ENCODE results near the gene CAND1.
A peak's percentile ranks its signal among the peaks of the same experiment; 100 is the strongest.

CAND1 gene

GRCh38 chr12:67268896-67269632 is at the start of gene CAND1:
TSS of gene CAND1 (plus strand) at chr12:67269358. CDS start at chr12:67269718, 360 bp downstream.
- DNase-seq = peak; percentile 95

GRCh38 chr12:67220065-67220464 is 49.1 kb upstream of the CAND1 start:
- DNase-seq = no peak

- DNase-seq = no peak
Measured at GRCh38 chr12:67222302-67222701, 46.9 kb upstream of the CAND1 start.

GRCh38 chr12:67223225-67223624 is 45.9 kb upstream of the CAND1 start:
- no peak for DNase-seq

GRCh38 chr12:67237231-67237630 is 31.9 kb upstream of the CAND1 start:
- DNase-seq = no peak

- DNase-seq = no peak
Measured at GRCh38 chr12:67239061-67239460, 30.1 kb upstream of the CAND1 start.

- no peak for DNase-seq
Measured at GRCh38 chr12:67241482-67241881, 27.7 kb upstream of the CAND1 start.

- DNase-seq = no peak
Measured at GRCh38 chr12:67243260-67243659, 25.9 kb upstream of the CAND1 start.

GRCh38 chr12:67245571-67245970 is 23.6 kb upstream of the CAND1 start:
- DNase-seq = no peak

GRCh38 chr12:67251012-67251411 is 18.1 kb upstream of the CAND1 start:
- no peak for DNase-seq

- no peak for DNase-seq
Measured at GRCh38 chr12:67254372-67255026, 14.7 kb upstream of the CAND1 start.

GRCh38 chr12:67256649-67257048 is 12.5 kb upstream of the CAND1 start:
- no peak for DNase-seq

GRCh38 chr12:67263471-67263870 is 5.7 kb upstream of the CAND1 start:
- DNase-seq = no peak

GRCh38 chr12:67268335-67268895 is 743 bp upstream of the CAND1 start:
- peak; percentile 83 for DNase-seq

GRCh38 chr12:67269633-67270573 is 745 bp downstream of the CAND1 start:
- DNase-seq = peak; percentile 57

- DNase-seq = no peak
Measured at GRCh38 chr12:67270622-67271021, 1.5 kb downstream of the CAND1 start.

GRCh38 chr12:67271976-67272375 is 2.8 kb downstream of the CAND1 start:
- DNase-seq = no peak

GRCh38 chr12:67274186-67274585 is 5.0 kb downstream of the CAND1 start:
- DNase-seq = no peak

GRCh38 chr12:67275380-67275913 is 6.3 kb downstream of the CAND1 start:
- no peak for DNase-seq

GRCh38 chr12:67276421-67276820 is 7.3 kb downstream of the CAND1 start:
- no peak for DNase-seq

- DNase-seq = no peak
Measured at GRCh38 chr12:67279637-67280036, 10.5 kb downstream of the CAND1 start.

- no peak for DNase-seq
Measured at GRCh38 chr12:67280088-67280487, 10.9 kb downstream of the CAND1 start.

- no peak for DNase-seq
Measured at GRCh38 chr12:67280572-67280971, 11.4 kb downstream of the CAND1 start.

Measured in CD4-positive, alpha-beta T cell treated with Interleukin-17A for 4 hours (primary cell).